ENCODE measurements around the gene PRAMEF12. TPM values are rescaled to one million over a fixed set of nuclear protein-coding genes. Genes with fewer than 3 reads are reported as not detected.

Gene PRAMEF12
- polyA plus RNA-seq, 1 of the 3 experiments (the other 2 are of a cell fraction), result not detected

DNA sequence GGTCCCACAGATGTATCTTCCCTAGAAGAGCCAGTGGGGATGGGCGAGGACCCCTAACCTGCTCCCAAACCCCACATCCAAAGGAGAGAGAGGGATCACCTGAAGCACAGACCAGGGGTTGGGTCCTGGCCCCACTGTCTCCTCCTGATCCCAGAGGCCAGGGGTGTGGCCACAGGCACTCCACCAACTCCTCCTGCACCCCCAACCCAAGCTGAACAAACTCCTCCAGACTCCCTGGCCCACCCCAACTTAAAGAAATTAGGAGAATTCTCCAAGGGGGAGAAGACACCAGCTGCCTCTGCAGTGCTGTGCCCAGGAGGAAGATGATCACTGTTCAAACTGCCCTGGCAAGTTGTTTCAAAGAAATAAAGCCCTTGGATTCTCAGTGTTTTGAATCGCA is 4.5 kb upstream of the PRAMEF12 start:
- ChIA-PET CTCF (no interaction called here), POLR2A (no interaction called here)
- Histone ChIP-seq H3K27ac (ENCODE audit: low read depth in 2 of 2, low read length in 1 of 2) (no peak overlapping the region), H4K20me1 (ENCODE audit: insufficient read depth) (no peaks in the 10 kb centered on the region), H3K36me3 (replicated peaks in 1 of 2; ENCODE audit: control insufficient read depth in 1 of 2, insufficient read depth in 2 of 2, low read length in 1 of 2) (no peaks in the 10 kb centered on the region), H3F3A (replicated peaks; ENCODE audit: insufficient read depth) (no peaks in the 10 kb centered on the region), H3K9ac (no peak overlapping the region), H3K27me3 (ENCODE audit: insufficient read depth) (no peaks in the 10 kb centered on the region; the same call in 1 of the 2 replicates), H3K4me3 (ENCODE audit: low read depth in 2 of 2, low read length in 1 of 2) (no peak overlapping the region), H2AFZ (ENCODE audit: low read depth) (no peak overlapping the region), H3K79me2 (ENCODE audit: insufficient read depth) (no peaks in the 10 kb centered on the region), H3K9me3 (no peaks in the 10 kb centered on the region), H3K9me2 (no peaks in the 10 kb centered on the region), H3K4me2 (no peak overlapping the region), H3K4me1 (ENCODE audit: control insufficient read depth in 1 of 2, insufficient read depth in 2 of 2, low read depth in 1 of 2, low read length in 1 of 2) (no peaks in the 10 kb centered on the region)
- 2% methylated on average over 2 of the region's 2 CpGs for WGBS (ENCODE audit: low lambda C conversion rate)
- TF ChIP-seq PBX3 (IDR thresholded peaks at IDR 0.05) (no peak), GABPA (IDR thresholded peaks at IDR 0.05; ENCODE audit: low read depth) (no peak), EZH2phosphoT487 (IDR thresholded peaks at IDR 0.05; ENCODE audit: borderline replicate concordance, low read depth) (no peak), NRF1 (IDR thresholded peaks at IDR 0.05; ENCODE audit: low read depth, low read length) (no peak), POLR2AphosphoS5 (IDR thresholded peaks at IDR 0.05; ENCODE audit: low read depth, low read length) (no peak), SIN3A (IDR thresholded peaks at IDR 0.05; ENCODE audit: borderline replicate concordance, low read depth, low read length) (no peak), CTCF (IDR thresholded peaks at IDR 0.05) (no peak), TEAD4 (IDR thresholded peaks at IDR 0.05; ENCODE audit: borderline replicate concordance, insufficient read depth) (no peak), FOXJ3 (CRISPR knock-in tag; IDR thresholded peaks at IDR 0.05) (no peak), JUND (IDR thresholded peaks at IDR 0.05) (no peak)
- no peak for DNase-seq

DNA sequence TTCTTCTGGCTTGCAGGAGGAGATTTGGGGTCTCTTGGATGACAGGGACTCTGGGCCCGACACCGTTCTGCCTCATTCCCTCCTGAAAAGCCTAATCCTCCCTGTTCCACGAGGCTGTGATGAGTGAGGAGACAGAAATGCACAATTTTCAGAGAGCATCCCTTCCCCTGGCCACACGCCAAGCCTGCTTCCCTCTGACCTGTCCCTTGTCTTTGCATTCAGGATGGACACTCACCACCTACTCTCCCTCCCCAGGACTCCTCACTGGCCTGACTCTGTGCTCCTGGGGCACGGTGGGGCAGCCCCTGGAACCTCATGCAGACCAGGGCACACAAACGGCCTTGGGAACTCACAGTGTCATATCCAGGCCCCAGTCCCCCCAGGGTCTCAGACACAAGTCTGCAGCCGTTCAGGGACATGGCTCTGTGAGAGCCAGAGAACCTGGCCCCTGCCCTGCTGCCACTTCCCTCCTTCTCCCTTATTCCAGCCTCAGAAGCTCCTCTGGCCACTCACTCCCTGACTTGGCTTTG is 3.5 kb upstream of the PRAMEF12 start:
- Histone ChIP-seq H2AFZ (ENCODE audit: low read depth) (no peak overlapping the region), H3K4me3 (ENCODE audit: low read depth in 2 of 2, low read length in 1 of 2) (no peak overlapping the region), H3F3A (replicated peaks; ENCODE audit: insufficient read depth) (no peaks in the 10 kb centered on the region), H3K27ac (ENCODE audit: low read depth in 2 of 2, low read length in 1 of 2) (no peak overlapping the region), H3K9me2 (no peaks in the 10 kb centered on the region), H3K27me3 (ENCODE audit: insufficient read depth) (no peaks in the 10 kb centered on the region; the same call in 1 of the 2 replicates), H3K79me2 (ENCODE audit: insufficient read depth) (no peaks in the 10 kb centered on the region), H3K4me1 (ENCODE audit: control insufficient read depth in 1 of 2, insufficient read depth in 2 of 2, low read depth in 1 of 2, low read length in 1 of 2) (no peaks in the 10 kb centered on the region), H3K36me3 (replicated peaks in 1 of 2; ENCODE audit: control insufficient read depth in 1 of 2, insufficient read depth in 2 of 2, low read length in 1 of 2) (no peaks in the 10 kb centered on the region), H3K4me2 (no peak overlapping the region), H3K9ac (no peak overlapping the region), H3K9me3 (no peaks in the 10 kb centered on the region), H4K20me1 (ENCODE audit: insufficient read depth) (no peaks in the 10 kb centered on the region)
- CTCF ChIA-PET, result interaction anchor here (2.2 kb wide), 1 partner anchor 9 kb away, joined by 5 read pairs; no protein-coding TSS in a partner anchor
- POLR2A ChIA-PET, result no interaction called here
- DNase-seq, result no peak
- WGBS (ENCODE audit: low lambda C conversion rate), result 1% methylated on average over 6 of the region's 7 CpGs
- no peak for TF ChIP-seq CHD2 (IDR thresholded peaks at IDR 0.05; ENCODE audit: low read length, partially characterized antibody)
- TF ChIP-seq, protein P1, sequence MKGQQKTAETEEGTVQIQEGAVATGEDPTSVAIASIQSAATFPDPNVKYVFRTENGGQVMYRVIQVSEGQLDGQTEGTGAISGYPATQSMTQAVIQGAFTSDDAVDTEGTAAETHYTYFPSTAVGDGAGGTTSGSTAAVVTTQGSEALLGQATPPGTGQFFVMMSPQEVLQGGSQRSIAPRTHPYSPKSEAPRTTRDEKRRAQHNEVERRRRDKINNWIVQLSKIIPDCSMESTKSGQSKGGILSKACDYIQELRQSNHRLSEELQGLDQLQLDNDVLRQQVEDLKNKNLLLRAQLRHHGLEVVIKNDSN (IDR thresholded peaks at IDR 0.05; ENCODE audit: borderline replicate concordance, low read depth), result no peak
- no peak for TF ChIP-seq NFIC (IDR thresholded peaks at IDR 0.05; ENCODE audit: borderline replicate concordance)
- TF ChIP-seq TEAD4 (IDR thresholded peaks at IDR 0.05; ENCODE audit: borderline replicate concordance, insufficient read depth), result no peak
- TF ChIP-seq TAF1 (IDR thresholded peaks at IDR 0.05; ENCODE audit: borderline replicate concordance, low read depth, low read length), result no peak
- no peak for TF ChIP-seq JUND (IDR thresholded peaks at IDR 0.05)
- no peak for TF ChIP-seq IRF3 (IDR thresholded peaks at IDR 0.05; ENCODE audit: low read depth, low read length)
- no peak for TF ChIP-seq EP300 (IDR thresholded peaks at IDR 0.05; ENCODE audit: borderline replicate concordance in 1 of 2, low read depth in 1 of 2, low read length in 1 of 2)
- TF ChIP-seq EZH2phosphoT487 (IDR thresholded peaks at IDR 0.05; ENCODE audit: borderline replicate concordance, low read depth), result no peak
- TF ChIP-seq FOXM1 (IDR thresholded peaks at IDR 0.05; ENCODE audit: low read depth), result no peak
- TF ChIP-seq CTCF (IDR thresholded peaks at IDR 0.05), result no peak
- no peak for TF ChIP-seq MEF2A (IDR thresholded peaks at IDR 0.05; ENCODE audit: borderline replicate concordance, low read depth)
- no peak for TF ChIP-seq SMC3 (IDR thresholded peaks at IDR 0.05; ENCODE audit: low read depth, low read length)

Measured in SK-N-SH (cell line).